GM12873 (cell line): ENCODE results near the gene CAPZA3.

ENCODE experiments used
- CTCF ChIP-seq: IDR thresholded peaks from 2 replicates; pipeline ENCODE4 v1.5.1; 2012; ENCODE audit warnings: low read depth, mild to moderate bottlenecking, moderate library complexity, low read length, control low read depth; ENCODE audit not compliant: insufficient read depth; ENCODE audit errors: missing control alignments

Gene CAPZA3

GRCh38 chr12:18737819-18738218 lies at the start of gene CAPZA3, which contains the start of gene PLCZ1:
TSS of gene CAPZA3 (plus strand) at chr12:18738119. CDS start at chr12:18738269, 150 bp downstream.
TSS of gene PLCZ1 (minus strand) at chr12:18738012. CDS start at chr12:18737371, 641 bp downstream.
- no peak for TF ChIP-seq CTCF

GRCh38 chr12:18689771-18690170 lies 48.1 kb upstream of the CAPZA3 start:
- TF ChIP-seq CTCF = no peak

- TF ChIP-seq CTCF = no peak
These were observed 47.3 kb upstream of the CAPZA3 start for GRCh38 chr12:18690653-18691052.

GRCh38 chr12:18696971-18697602 lies 40.8 kb upstream of the CAPZA3 start:
- no peak for TF ChIP-seq CTCF

GRCh38 chr12:18700271-18700670 lies 37.6 kb upstream of the CAPZA3 start:
- no peak for TF ChIP-seq CTCF

- TF ChIP-seq CTCF = no peak
These were observed 34.6 kb upstream of the CAPZA3 start for GRCh38 chr12:18703321-18703720.

GRCh38 chr12:18703911-18704310 lies 34.0 kb upstream of the CAPZA3 start:
- TF ChIP-seq CTCF = no peak

GRCh38 chr12:18706798-18707197 lies 31.1 kb upstream of the CAPZA3 start:
- TF ChIP-seq CTCF = no peak
